Uterus (tissue), 4 donors: Measurements from ENCODE around the gene CDK15. TPM values are rescaled to one million over a fixed set of nuclear protein-coding genes. Genes with fewer than 3 reads are reported as not detected.

Experiments
- DNase-seq, 2 donors: peaks; one replicate each; pipeline ENCODE4 v3.0.0-alpha.2; 2019 to 2020
- H3K27ac ChIP-seq, 2 donors: fragments of 200-600 bp; sonication (generic); 1 replicate in 1 of 2; 2 replicates in 1 of 2; pipeline ENCODE4 v1.5.1; 2016 to 2018
- H3K27me3 ChIP-seq, 2 donors: fragments of 200-600 bp; sonication (generic); one replicate each; pipeline ENCODE4 v1.5.1; 2018 to 2019; ENCODE audit warnings: control low read depth in 1 of 2
- H3K36me3 ChIP-seq, 2 donors: fragments of 200-600 bp; sonication (generic); one replicate each; pipeline ENCODE4 v1.5.1; 2019; ENCODE audit warnings: control low read depth in 1 of 2
- H3K4me1 ChIP-seq, 2 donors: fragments of 200-600 bp; sonication (generic); one replicate each; pipeline ENCODE4 v1.5.1; 2018 to 2019; ENCODE audit warnings: control low read depth in 1 of 2
- H3K4me3 ChIP-seq, 2 donors: fragments of 200-600 bp; sonication (generic); 1 replicate in 1 of 2; 2 replicates in 1 of 2; pipeline ENCODE4 v1.5.1; 2018 to 2019; ENCODE audit warnings: mild to moderate bottlenecking in 1 of 2
- H3K9me3 ChIP-seq, 2 donors: fragments of 200-600 bp; sonication (generic); one replicate each; pipeline ENCODE4 v1.5.1; 2019; ENCODE audit warnings: control low read depth in 1 of 2
- CTCF ChIP-seq, 4 experiments: fragments of 200-600 bp in 2 of 4; fragments of 450-650 bp in 2 of 4; sonication (generic) in 2 of 4; IDR thresholded peaks; one replicate each; pipeline ENCODE4 v1.5.1; 2016 to 2019; ENCODE audit warnings: antibody characterized with exemption in 4 of 4, mild to moderate bottlenecking in 2 of 4, moderate library complexity in 1 of 4
- POLR2A ChIP-seq, 2 donors: fragments of 450-650 bp; IDR thresholded peaks; one replicate each; pipeline ENCODE4 v1.6.1; 2016; ENCODE audit warnings: antibody characterized with exemption in 2 of 2, mild to moderate bottlenecking in 1 of 2, moderate library complexity in 1 of 2
- intact Hi-C: fragments of 100-400 bp; cut with DNase I; formaldehyde crosslinking; loops from one replicate; pipeline ENCODE4 v1.15.1; 2023; ENCODE audit warnings: low total_unique reads
- total RNA-seq, 4 donors: library from RNA; depleted of rRNA in 3 of 4; stranded (reverse); fragments of >200 nt in 3 of 4; gene quantifications; one replicate each; pipeline versions ENCODE4 v1.1.0 to v1.2.4, GENCODE V29; 2014 to 2023
- donor health status: DM: yes; HTN: yes; CAD: no.

The CDK15 gene
- total RNA-seq, 4 donors from 2014 or later, result 0.55 to 6.9 (median 0.88) TPM; not detected in 1

GRCh38 chr2:201847481-201847880, 41.1 kb downstream of the CDK15 start:
- DNase-seq, result no peak
- no peaks in the 10 kb centered on the region for H3K4me1 ChIP-seq
- intact Hi-C loops, result no loop called here
- no peaks in the 10 kb centered on the region for H3K9me3 ChIP-seq
- H3K4me3 ChIP-seq, result no peak overlapping the region
- TF ChIP-seq POLR2A (IDR thresholded peaks at IDR 0.05), result no peak
- no peak for TF ChIP-seq CTCF (IDR thresholded peaks at IDR 0.05)
- no peaks in the 10 kb centered on the region for H3K36me3 ChIP-seq
- H3K27ac ChIP-seq, result no peak overlapping the region
- no peaks in the 10 kb centered on the region for H3K27me3 ChIP-seq

DNA sequence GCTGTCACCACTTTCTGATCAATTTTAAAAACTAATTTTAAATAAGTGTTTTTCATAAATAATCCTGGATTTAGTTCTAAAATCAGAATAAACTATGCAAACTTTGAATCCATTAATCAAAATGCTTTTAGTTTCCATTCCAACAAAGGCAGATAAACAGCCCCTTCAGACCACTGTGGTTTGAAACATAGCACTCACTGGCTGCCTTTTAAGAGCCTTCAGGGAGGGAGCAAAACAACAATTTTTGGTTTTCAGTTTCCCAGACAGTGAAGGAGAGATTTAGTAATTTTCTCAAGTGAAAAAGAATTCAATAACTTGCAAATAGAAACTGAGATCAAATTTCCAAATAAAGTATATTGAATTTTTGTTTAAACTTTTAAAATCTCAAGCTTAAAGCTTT, 46.1 kb downstream of the CDK15 start:
- Histone ChIP-seq H3K4me3 (no peak overlapping the region), H3K36me3 (no peaks in the 10 kb centered on the region), H3K4me1 (no peaks in the 10 kb centered on the region), H3K27me3 (no peaks in the 10 kb centered on the region), H3K9me3 (no peaks in the 10 kb centered on the region), H3K27ac (no peak overlapping the region)
- intact Hi-C loops, result no loop called here
- DNase-seq, result no peak
- TF ChIP-seq POLR2A (IDR thresholded peaks at IDR 0.05) (no peak), CTCF (IDR thresholded peaks at IDR 0.05) (no peak)

DNA sequence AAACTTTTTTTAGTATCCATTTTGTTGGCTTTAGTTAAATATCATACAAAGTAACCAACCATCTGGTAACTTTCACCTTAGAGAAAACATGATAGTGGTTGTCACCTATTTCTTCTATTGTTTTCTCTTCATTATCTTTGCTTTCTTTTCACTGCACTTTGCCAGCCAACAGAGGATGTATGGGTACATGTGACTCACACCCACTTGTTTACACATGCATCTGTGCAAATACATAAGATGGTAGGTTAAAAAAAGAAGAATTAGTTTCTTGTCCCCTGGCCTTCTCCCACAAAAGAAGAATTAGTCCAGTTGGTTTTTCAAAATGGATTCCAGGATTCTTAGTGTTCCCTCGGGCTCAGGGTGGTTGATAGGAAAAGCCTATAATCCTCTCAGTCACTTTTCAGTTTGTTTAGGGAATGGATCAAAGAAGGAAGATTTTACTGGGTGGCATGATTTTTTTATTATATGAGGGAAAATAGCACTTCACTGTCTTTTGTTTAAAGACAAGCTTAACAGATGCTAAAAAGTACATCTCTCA, 46.6 kb downstream of the CDK15 start:
- TF ChIP-seq POLR2A (IDR thresholded peaks at IDR 0.05) (no peak), CTCF (IDR thresholded peaks at IDR 0.05) (no peak)
- intact Hi-C loops, result no loop called here
- H3K36me3 ChIP-seq, result no peaks in the 10 kb centered on the region

DNA sequence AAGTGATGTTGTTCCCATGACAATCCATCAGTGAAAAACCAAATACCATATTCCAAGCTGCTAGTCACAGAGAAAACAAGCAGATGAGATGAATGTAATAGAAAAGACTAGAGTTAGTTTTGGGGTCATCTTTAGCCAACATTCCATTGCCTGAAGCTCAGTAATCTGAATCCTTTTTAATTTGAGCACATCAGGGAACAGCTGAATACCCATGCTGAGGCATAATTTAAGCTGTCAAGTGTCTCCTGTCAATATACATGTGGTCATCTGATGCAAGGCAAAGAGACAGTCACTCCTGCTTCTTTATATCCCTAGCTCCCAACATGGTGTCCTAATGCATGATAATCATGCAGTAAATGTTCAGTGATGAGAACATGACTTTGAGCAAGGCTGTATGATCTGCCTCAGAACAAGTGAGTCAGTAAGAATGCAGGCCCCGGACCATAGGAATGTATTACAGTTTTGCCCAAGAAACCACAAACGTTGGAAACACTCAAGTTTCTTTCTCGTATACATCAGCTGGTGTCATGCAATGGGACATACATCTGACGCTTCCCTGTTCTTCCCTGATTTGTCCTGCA, 48.0 kb downstream of the CDK15 start:
- DNase-seq, result no peak
- TF ChIP-seq POLR2A (IDR thresholded peaks at IDR 0.05) (no peak), CTCF (IDR thresholded peaks at IDR 0.05) (no peak)
- Histone ChIP-seq H3K4me1 (no peaks in the 10 kb centered on the region), H3K27ac (no peak overlapping the region), H3K27me3 (no peaks in the 10 kb centered on the region), H3K4me3 (no peak overlapping the region), H3K36me3 (no peaks in the 10 kb centered on the region), H3K9me3 (no peaks in the 10 kb centered on the region)
- intact Hi-C loops, result no loop called here

More for the DNA sequence above, 46.6 kb downstream of the CDK15 start:
- Histone ChIP-seq H3K9me3 (no peaks in the 10 kb centered on the region), H3K27ac (no peak overlapping the region), H3K4me3 (no peak overlapping the region), H3K4me1 (no peaks in the 10 kb centered on the region), H3K27me3 (no peaks in the 10 kb centered on the region)
- no peak for DNase-seq

DNA sequence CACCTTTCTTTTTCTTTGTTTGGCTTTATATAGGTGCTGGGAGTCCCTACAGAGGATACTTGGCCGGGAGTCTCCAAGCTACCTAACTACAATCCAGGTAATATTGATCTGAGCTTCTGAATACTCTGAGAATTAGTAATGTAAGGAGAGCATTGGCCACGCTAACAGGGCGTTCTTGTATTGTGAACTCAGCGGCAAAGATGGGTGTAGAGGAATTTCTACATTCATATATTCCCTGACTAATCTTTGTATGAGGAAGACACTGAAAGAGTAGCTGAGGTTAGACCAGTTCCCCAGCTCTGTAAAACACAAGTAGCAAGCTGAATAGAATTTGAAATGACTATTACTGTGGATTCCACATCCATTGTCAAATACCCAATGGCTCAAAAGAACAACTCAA, 48.5 kb downstream of the CDK15 start:
- no peaks in the 10 kb centered on the region for H3K4me1 ChIP-seq
- no peaks in the 10 kb centered on the region for H3K27me3 ChIP-seq
- no peaks in the 10 kb centered on the region for H3K36me3 ChIP-seq
- TF ChIP-seq POLR2A (IDR thresholded peaks at IDR 0.05), result no peak
- no peak for TF ChIP-seq CTCF (IDR thresholded peaks at IDR 0.05)
- DNase-seq, result no peak
- no peaks in the 10 kb centered on the region for H3K9me3 ChIP-seq
- H3K4me3 ChIP-seq, result no peak overlapping the region
- no peak overlapping the region for H3K27ac ChIP-seq
- intact Hi-C loops, result no loop called here
